ENCODE results near the gene PHF5A.

The PHF5A gene

GRCh38 chr22:41501209-41501608 lies 32.7 kb upstream of the PHF5A start:
- H2AFZ ChIP-seq (ENCODE audit: low read depth, low read length): no peak overlapping the region
- H4K20me1 ChIP-seq (ENCODE audit: insufficient read depth, low read length): peaks cover 29% of the 10 kb centered on the region
- H3K4me1 ChIP-seq (ENCODE audit: insufficient read depth, low read length): no peaks in the 10 kb centered on the region
- no peaks in the 10 kb centered on the region for H3K27me3 ChIP-seq (ENCODE audit: insufficient read depth, low read length, poor library complexity)
- H3K9ac ChIP-seq (ENCODE audit: low read depth, low read length): no peak overlapping the region
- no peak overlapping the region for H3K27ac ChIP-seq (ENCODE audit: low read length)
- ATAC-seq (ENCODE audit: insufficient read depth, low read depth) (peak; percentile 74), DNase-seq (peak; percentile 28)
- no peaks in the 10 kb centered on the region for H3K9me3 ChIP-seq (ENCODE audit: insufficient read depth, low read length, severe bottlenecking)
- H3K36me3 ChIP-seq (ENCODE audit: insufficient read depth, low read length): peaks cover 40% of the 10 kb centered on the region
- no peak overlapping the region for H3K4me3 ChIP-seq (ENCODE audit: low read depth in 1 of 2, low read length in 2 of 2)
- no peak for TF ChIP-seq EZH2 (IDR thresholded peaks at IDR 0.05; ENCODE audit: borderline replicate concordance, low read depth, low read length, severe bottlenecking)
- TF ChIP-seq, protein P1, sequence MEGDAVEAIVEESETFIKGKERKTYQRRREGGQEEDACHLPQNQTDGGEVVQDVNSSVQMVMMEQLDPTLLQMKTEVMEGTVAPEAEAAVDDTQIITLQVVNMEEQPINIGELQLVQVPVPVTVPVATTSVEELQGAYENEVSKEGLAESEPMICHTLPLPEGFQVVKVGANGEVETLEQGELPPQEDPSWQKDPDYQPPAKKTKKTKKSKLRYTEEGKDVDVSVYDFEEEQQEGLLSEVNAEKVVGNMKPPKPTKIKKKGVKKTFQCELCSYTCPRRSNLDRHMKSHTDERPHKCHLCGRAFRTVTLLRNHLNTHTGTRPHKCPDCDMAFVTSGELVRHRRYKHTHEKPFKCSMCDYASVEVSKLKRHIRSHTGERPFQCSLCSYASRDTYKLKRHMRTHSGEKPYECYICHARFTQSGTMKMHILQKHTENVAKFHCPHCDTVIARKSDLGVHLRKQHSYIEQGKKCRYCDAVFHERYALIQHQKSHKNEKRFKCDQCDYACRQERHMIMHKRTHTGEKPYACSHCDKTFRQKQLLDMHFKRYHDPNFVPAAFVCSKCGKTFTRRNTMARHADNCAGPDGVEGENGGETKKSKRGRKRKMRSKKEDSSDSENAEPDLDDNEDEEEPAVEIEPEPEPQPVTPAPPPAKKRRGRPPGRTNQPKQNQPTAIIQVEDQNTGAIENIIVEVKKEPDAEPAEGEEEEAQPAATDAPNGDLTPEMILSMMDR (IDR thresholded peaks at IDR 0.05; ENCODE audit: borderline replicate concordance, extremely low read depth, low read length, poor library complexity, severe bottlenecking): peak; percentile 56
- H3K79me2 ChIP-seq (ENCODE audit: insufficient read depth, low read length): peaks cover 49% of the 10 kb centered on the region
- H3K4me2 ChIP-seq (ENCODE audit: insufficient read depth, low read length): no peak overlapping the region

GRCh38 chr22:41500303-41500702 lies 31.8 kb upstream of the PHF5A start:
- ATAC-seq (ENCODE audit: insufficient read depth, low read depth): no peak
- TF ChIP-seq, protein P1 (IDR thresholded peaks at IDR 0.05; ENCODE audit: borderline replicate concordance, extremely low read depth, low read length, poor library complexity, severe bottlenecking): no peak
- TF ChIP-seq EZH2 (IDR thresholded peaks at IDR 0.05; ENCODE audit: borderline replicate concordance, low read depth, low read length, severe bottlenecking): no peak
- Histone ChIP-seq H3K79me2 (ENCODE audit: insufficient read depth, low read length) (peaks cover 49% of the 10 kb centered on the region), H3K27ac (ENCODE audit: low read length) (no peak overlapping the region), H4K20me1 (ENCODE audit: insufficient read depth, low read length) (peaks cover 33% of the 10 kb centered on the region), H2AFZ (ENCODE audit: low read depth, low read length) (no peak overlapping the region), H3K9me3 (ENCODE audit: insufficient read depth, low read length, severe bottlenecking) (no peaks in the 10 kb centered on the region), H3K36me3 (ENCODE audit: insufficient read depth, low read length) (peaks cover 40% of the 10 kb centered on the region), H3K27me3 (ENCODE audit: insufficient read depth, low read length, poor library complexity) (no peaks in the 10 kb centered on the region), H3K4me3 (ENCODE audit: low read depth in 1 of 2, low read length in 2 of 2) (no peak overlapping the region), H3K4me2 (ENCODE audit: insufficient read depth, low read length) (no peak overlapping the region), H3K4me1 (ENCODE audit: insufficient read depth, low read length) (no peaks in the 10 kb centered on the region), H3K9ac (ENCODE audit: low read depth, low read length) (no peak overlapping the region)
- DNase-seq: no peak

DNA sequence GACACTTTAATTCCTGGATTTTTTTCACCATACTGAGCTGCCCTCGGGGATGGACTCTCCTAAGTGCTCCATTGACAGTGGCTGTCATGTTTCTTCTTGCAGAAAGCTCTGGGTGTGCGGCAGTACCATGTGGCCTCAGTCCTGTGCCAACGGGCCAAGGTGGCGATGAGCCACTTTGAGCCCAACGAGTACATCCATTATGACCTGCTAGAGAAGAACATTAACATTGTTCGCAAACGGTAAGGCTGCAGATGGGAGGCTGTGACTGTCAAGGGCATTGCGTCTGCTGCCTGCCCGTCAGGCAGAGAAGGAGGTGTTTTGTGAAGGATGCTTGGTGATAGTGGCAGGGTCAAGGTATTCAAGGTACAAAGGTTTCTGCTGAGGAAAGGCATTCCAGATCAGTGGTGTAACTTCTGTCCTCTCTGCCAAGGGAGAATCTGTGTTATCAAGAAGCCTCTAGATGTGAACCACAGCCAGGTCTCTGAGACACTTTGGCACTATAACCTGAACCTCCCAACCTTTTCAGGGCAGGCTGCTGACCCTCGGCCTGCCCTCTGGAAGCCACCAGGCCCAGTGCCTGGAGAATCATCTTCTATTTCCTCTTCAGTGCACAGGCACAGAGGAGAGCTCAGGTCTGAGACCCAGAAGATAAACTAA lies 31.3 kb upstream of the PHF5A start:
- H3K79me2 ChIP-seq (ENCODE audit: insufficient read depth, low read length): peaks cover 53% of the 10 kb centered on the region
- ATAC-seq (ENCODE audit: insufficient read depth, low read depth): no peak

More for the DNA sequence above, 31.3 kb upstream of the PHF5A start:
- no peaks in the 10 kb centered on the region for H3K9me3 ChIP-seq (ENCODE audit: insufficient read depth, low read length, severe bottlenecking)
- TF ChIP-seq, protein P1 (IDR thresholded peaks at IDR 0.05; ENCODE audit: borderline replicate concordance, extremely low read depth, low read length, poor library complexity, severe bottlenecking): no peak
- TF ChIP-seq EZH2 (IDR thresholded peaks at IDR 0.05; ENCODE audit: borderline replicate concordance, low read depth, low read length, severe bottlenecking): no peak
- no peak overlapping the region for H3K4me2 ChIP-seq (ENCODE audit: insufficient read depth, low read length)
- peaks cover 33% of the 10 kb centered on the region for H4K20me1 ChIP-seq (ENCODE audit: insufficient read depth, low read length)
- no peaks in the 10 kb centered on the region for H3K27me3 ChIP-seq (ENCODE audit: insufficient read depth, low read length, poor library complexity)
- no peak overlapping the region for H3K27ac ChIP-seq (ENCODE audit: low read length)
- H3K4me3 ChIP-seq (ENCODE audit: low read depth in 1 of 2, low read length in 2 of 2): no peak overlapping the region
- no peak overlapping the region for H3K9ac ChIP-seq (ENCODE audit: low read depth, low read length)
- no peak for DNase-seq
- peaks cover 41% of the 10 kb centered on the region for H3K36me3 ChIP-seq (ENCODE audit: insufficient read depth, low read length)
- H2AFZ ChIP-seq (ENCODE audit: low read depth, low read length): no peak overlapping the region
- H3K4me1 ChIP-seq (ENCODE audit: insufficient read depth, low read length): no peaks in the 10 kb centered on the region
